HepG2 (cell line): ENCODE data around the gene RBM23. TPM values are rescaled to one million over a fixed set of nuclear protein-coding genes. Genes with fewer than 3 reads are reported as not detected.
A peak's percentile ranks its signal among the peaks of the same experiment; 100 is the strongest.

Source experiments
- ATAD3A ChIP-seq: sonication (generic); formaldehyde crosslinking; IDR thresholded peaks from 2 replicates; pipeline ENCODE4 v1.4.0; 2020; ENCODE audit warnings: missing genetic modification reagents
- ATF5 ChIP-seq: sonication (generic); formaldehyde crosslinking; IDR thresholded peaks from 2 replicates; pipeline ENCODE4 v1.4.0; 2020; ENCODE audit warnings: mild to moderate bottlenecking, low read depth, missing genetic modification reagents
- ATRX ChIP-seq: sonication (generic); formaldehyde crosslinking; IDR thresholded peaks from 2 replicates; pipeline ENCODE4 v1.4.0; 2020; ENCODE audit warnings: missing genetic modification reagents, borderline replicate concordance
- BRD4 ChIP-seq: sonication (generic); formaldehyde crosslinking; IDR thresholded peaks from 2 replicates; pipeline ENCODE4 v1.4.0; 2020; ENCODE audit warnings: missing genetic modification reagents
- CENPT ChIP-seq: sonication (generic); formaldehyde crosslinking; IDR thresholded peaks from 2 replicates; pipeline ENCODE4 v1.8.0; 2022; ENCODE audit warnings: low read depth, mild to moderate bottlenecking, moderate library complexity, missing genetic modification reagents
- FOXP1 ChIP-seq, 2 experiments: fragments of 450-650 bp in 1 of 2; IDR thresholded peaks; 2 replicates each; pipeline ENCODE4 v1.6.1; 2017 to 2018; ENCODE audit warnings: antibody characterized with exemption in 1 of 2
- HMGXB3 ChIP-seq: sonication (generic); formaldehyde crosslinking; IDR thresholded peaks from 2 replicates; pipeline ENCODE4 v1.4.0; 2020; ENCODE audit warnings: missing genetic modification reagents, borderline replicate concordance
- HNRNPK ChIP-seq: fragments of 200-400 bp; formaldehyde crosslinking; IDR thresholded peaks from 2 replicates; pipeline ENCODE4 v1.6.1; 2018; ENCODE audit warnings: low read length, low read depth, moderate library complexity, mild to moderate bottlenecking; ENCODE audit not compliant: poor library complexity, severe bottlenecking
- MBNL3 ChIP-seq: fragments of 250-450 bp; sonication (Bioruptor Pico); conservative IDR thresholded peaks from 2 replicates; pipeline ENCODE4 v1.8.0; 2022; ENCODE audit warnings: mild to moderate bottlenecking, inconsistent platforms
- MEF2D ChIP-seq: sonication (generic); formaldehyde crosslinking; IDR thresholded peaks from 2 replicates; pipeline ENCODE4 v1.5.1; 2020; ENCODE audit warnings: mild to moderate bottlenecking, missing genetic modification reagents
- MTF2 ChIP-seq: sonication (generic); formaldehyde crosslinking; IDR thresholded peaks from 2 replicates; pipeline ENCODE4 v1.5.0; 2020; ENCODE audit warnings: missing genetic modification reagents, borderline replicate concordance
- RFX1 ChIP-seq: fragments of 450-650 bp; IDR thresholded peaks from 2 replicates; pipeline ENCODE4 v1.6.1; 2017
- SYNCRIP ChIP-seq: fragments of 200-400 bp; formaldehyde crosslinking; IDR thresholded peaks from 2 replicates; pipeline ENCODE4 v1.6.1; 2018; ENCODE audit warnings: mild to moderate bottlenecking, low read depth, low read length; ENCODE audit not compliant: insufficient read depth
- TCF12 ChIP-seq, 2 experiments: fragments of 450-650 bp in 1 of 2; sonication (generic) in 1 of 2; formaldehyde crosslinking in 1 of 2; IDR thresholded peaks; 2 replicates each; pipeline versions ENCODE4 v1.6.1 to v1.8.0; 2017 to 2022; ENCODE audit warnings: antibody characterized with exemption in 1 of 2, mild to moderate bottlenecking in 1 of 2, missing genetic modification reagents in 1 of 2, moderate library complexity in 1 of 2
- U2AF2 ChIP-seq: fragments of 200-400 bp; formaldehyde crosslinking; IDR thresholded peaks from 2 replicates; pipeline ENCODE4 v1.6.1; 2017; ENCODE audit warnings: low read depth, mild to moderate bottlenecking, low read length
- ZFP36 ChIP-seq: fragments of 150-350 bp; IDR thresholded peaks from 2 replicates; pipeline ENCODE4 v1.6.1; 2018; ENCODE audit warnings: borderline replicate concordance, low read length, low read depth; ENCODE audit not compliant: partially characterized antibody
- ZMYM3 ChIP-seq: sonication (generic); formaldehyde crosslinking; IDR thresholded peaks from 2 replicates; pipeline ENCODE4 v1.5.1; 2020; ENCODE audit warnings: mild to moderate bottlenecking, missing genetic modification reagents
- ZNF12 ChIP-seq: sonication (generic); formaldehyde crosslinking; IDR thresholded peaks from 2 replicates; pipeline ENCODE4 v1.5.0; 2020; ENCODE audit warnings: missing genetic modification reagents
- ZNF18 ChIP-seq: sonication (generic); formaldehyde crosslinking; IDR thresholded peaks from 2 replicates; pipeline ENCODE4 v1.8.0; 2022; ENCODE audit warnings: mild to moderate bottlenecking, missing genetic modification reagents; ENCODE audit not compliant: insufficient replicate concordance
- ZNF501 ChIP-seq: sonication (generic); formaldehyde crosslinking; IDR thresholded peaks from 2 replicates; pipeline ENCODE4 v1.5.1; 2020; ENCODE audit warnings: mild to moderate bottlenecking, moderate library complexity, missing genetic modification reagents
- ZNF672 ChIP-seq: sonication (generic); formaldehyde crosslinking; IDR thresholded peaks from 2 replicates; pipeline ENCODE4 v1.8.1; 2022; ENCODE audit warnings: missing genetic modification reagents
- ZNF782 ChIP-seq: sonication (generic); formaldehyde crosslinking; IDR thresholded peaks from 2 replicates; pipeline ENCODE4 v1.4.0; 2020; ENCODE audit warnings: missing genetic modification reagents, mild to moderate bottlenecking, borderline replicate concordance
- ZNF878 ChIP-seq: sonication (generic); formaldehyde crosslinking; IDR thresholded peaks from 2 replicates; pipeline ENCODE4 v1.8.1; 2023; ENCODE audit warnings: mild to moderate bottlenecking, missing genetic modification reagents, moderate library complexity
- polyA plus RNA-seq, 8 experiments: library from polyadenylated mRNA; depleted of rRNA in 3 of 8; stranded (reverse) in 7 of 8; unstranded in 1 of 8; fragments of >200 nt; fragmentation: Illumina TruSeq in 4 of 8; extraction: Trizol in 4 of 8; gene quantifications; 2 replicates each; pipeline versions ENCODE4 v1.2.1 to v1.2.3, GENCODE V29; 2011 to 2016; ENCODE audit warnings: low read depth in 4 of 8, missing spikeins in 1 of 8, mixed read lengths in 1 of 8; ENCODE audit not compliant: insufficient read depth in 1 of 8
- total RNA-seq, 5 experiments: library from RNA; depleted of rRNA; stranded (reverse); fragments of >200 nt; fragmentation: Illumina TruSeq; extraction: Trizol; gene quantifications; 2 replicates each; pipeline ENCODE4 v1.2.3, GENCODE V29; 2016; ENCODE audit warnings: low read depth in 1 of 5

RBM23 gene
- total and polyA plus RNA-seq, 2 of the 13 experiments (the other 11 are each of a cell fraction or from before 2014, with no cell fraction given) = 1.5 to 2.1 TPM

- TF ChIP-seq ATF5 (CRISPR knock-in tag) (no peak), MBNL3 (no peak), HNRNPK (peak; percentile 92), HMGXB3 (CRISPR knock-in tag) (peak; percentile 85; the same call in 1 of the 2 replicates), CENPT (CRISPR knock-in tag) (no peak), U2AF2 (no peak), SYNCRIP (no peak), ZFP36 (no peak), ZNF12 (CRISPR knock-in tag) (peak; percentile 39; the same call in 1 of the 2 replicates), TCF12 (IDR thresholded peaks at IDR 0.05) (no peak), TCF12 (CRISPR knock-in tag; IDR thresholded peaks at IDR 0.05) (peak; percentile 92), ZNF782 (peak; percentile 89), BRD4 (CRISPR knock-in tag) (peak; percentile 89; the same call in 1 of the 2 replicates), FOXP1 (IDR thresholded peaks at IDR 0.05) (no peak), FOXP1 (CRISPR knock-in tag; IDR thresholded peaks at IDR 0.05) (peak; percentile 97), ZNF501 (CRISPR knock-in tag) (peak; percentile 100), MEF2D (peak; percentile 97), ATAD3A (peak; percentile 69; the same call in 1 of the 2 replicates), ZMYM3 (CRISPR knock-in tag) (peak; percentile 90), ZNF672 (CRISPR knock-in tag) (no peak), MTF2 (no peak; the same call in 1 of the 2 replicates), RFX1 (no peak), ATRX (CRISPR knock-in tag) (no peak), ZNF18 (CRISPR knock-in tag) (peak; percentile 67), ZNF878 (CRISPR knock-in tag) (peak; percentile 86)
Measured at GRCh38 chr14:22871224-22872032, 47.5 kb downstream of the RBM23 start, which contains the start of gene LRP10 (continued).
